ENCODE results near the gene VN1R4. TPM values are rescaled to one million over a fixed set of nuclear protein-coding genes. Genes with fewer than 3 reads are reported as not detected.
"Not testable (repeated sequence)": the region's sequence is repeated elsewhere in the genome, so short reads cannot be mapped to it uniquely, and the experiment has no call there.

Gene VN1R4
- total RNA-seq, 1 experiment from 2014 or later, result not detected

GRCh38 chr19:53246498-53246897 is 21.0 kb downstream of the VN1R4 start:
- no peaks in the 10 kb centered on the region for H3K36me3 Mint-ChIP-seq (ENCODE audit: insufficient read depth, unreplicated experiment)
- CTCF ChIA-PET, result no interaction called here
- no peaks in the 10 kb centered on the region for H3K27me3 Mint-ChIP-seq (ENCODE audit: insufficient read depth, unreplicated experiment)
- H3K27ac Mint-ChIP-seq (ENCODE audit: low read depth, unreplicated experiment), result no peak overlapping the region
- DNase-seq (ENCODE audit: unreplicated experiment), result no peak
- TF ChIP-seq CTCF (IDR thresholded peaks at IDR 0.05; ENCODE audit: unreplicated experiment), result no peak
- no TSS peak for BruUV-seq (replicated peaks)
- POLR2A ChIA-PET, result no interaction called here
- H3K9me3 Mint-ChIP-seq (ENCODE audit: unreplicated experiment), result peaks cover 37% of the 10 kb centered on the region
- intact Hi-C loops (cut with micrococcal nuclease), result no loop called here
- H3K4me3 Mint-ChIP-seq (ENCODE audit: unreplicated experiment), result no peak overlapping the region
- H3K4me1 Mint-ChIP-seq (ENCODE audit: insufficient read depth, unreplicated experiment), result no peaks in the 10 kb centered on the region

- Mint-ChIP-seq H3K4me3 (ENCODE audit: unreplicated experiment) (no peak overlapping the region), H3K27ac (ENCODE audit: low read depth, unreplicated experiment) (no peak overlapping the region), H3K9me3 (ENCODE audit: unreplicated experiment) (peaks cover 36% of the 10 kb centered on the region), H3K4me1 (ENCODE audit: insufficient read depth, unreplicated experiment) (no peaks in the 10 kb centered on the region), H3K27me3 (ENCODE audit: insufficient read depth, unreplicated experiment) (no peaks in the 10 kb centered on the region), H3K36me3 (ENCODE audit: insufficient read depth, unreplicated experiment) (no peaks in the 10 kb centered on the region)
- POLR2A ChIA-PET, result no interaction called here
- no peak for TF ChIP-seq CTCF (IDR thresholded peaks at IDR 0.05; ENCODE audit: unreplicated experiment)
- intact Hi-C loops (cut with micrococcal nuclease), result no loop called here
- no TSS peak for BruUV-seq (replicated peaks)
- DNase-seq (ENCODE audit: unreplicated experiment), result no peak
- CTCF ChIA-PET, result interaction anchor here (0.7 to 1.3 kb wide), 3 partner anchors 10 to 253 kb away, joined by 3 to 6 read pairs (median 3); no protein-coding TSS in a partner anchor
Observed at GRCh38 chr19:53237114-53237777, 30.3 kb downstream of the VN1R4 start.

DNA sequence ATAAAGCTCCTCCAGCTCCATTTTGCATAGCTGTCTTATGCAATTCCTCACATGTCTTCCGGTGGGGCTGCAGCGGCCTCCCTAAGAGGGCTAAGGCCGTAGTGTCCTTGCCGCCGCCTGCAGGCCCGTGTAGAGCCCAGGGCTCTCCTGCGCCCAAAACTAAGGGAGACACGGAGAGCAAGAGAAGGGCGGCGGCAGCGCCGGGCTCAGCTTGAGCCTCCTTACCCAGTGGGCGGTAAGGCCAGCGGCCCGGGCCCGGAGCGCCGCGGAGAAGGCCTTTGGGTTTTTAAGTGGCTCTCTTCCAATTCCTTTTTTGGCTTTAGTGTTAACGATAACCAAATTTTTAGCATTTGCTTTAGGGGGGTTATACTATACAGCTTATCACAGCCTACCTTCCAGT is 42.9 kb downstream of the VN1R4 start:
- POLR2A ChIA-PET, result no interaction called here
- CTCF ChIA-PET, result no interaction called here
- Mint-ChIP-seq H3K4me3 (ENCODE audit: unreplicated experiment) (no peak overlapping the region), H3K9me3 (ENCODE audit: unreplicated experiment) (peaks cover 33% of the 10 kb centered on the region), H3K4me1 (ENCODE audit: insufficient read depth, unreplicated experiment) (no peaks in the 10 kb centered on the region), H3K36me3 (ENCODE audit: insufficient read depth, unreplicated experiment) (no peaks in the 10 kb centered on the region), H3K27ac (ENCODE audit: low read depth, unreplicated experiment) (no peak overlapping the region), H3K27me3 (ENCODE audit: insufficient read depth, unreplicated experiment) (no peaks in the 10 kb centered on the region)
- no TSS peak for BruUV-seq (replicated peaks)
- DNase-seq (ENCODE audit: unreplicated experiment), result no peak
- intact Hi-C loops (cut with micrococcal nuclease), result no loop called here
- TF ChIP-seq CTCF (IDR thresholded peaks at IDR 0.05; ENCODE audit: unreplicated experiment), result no peak

GRCh38 chr19:53222716-53223115 is 44.8 kb downstream of the VN1R4 start:
- H3K4me3 Mint-ChIP-seq (ENCODE audit: unreplicated experiment); POLR2A ChIA-PET; H3K4me1 Mint-ChIP-seq (ENCODE audit: insufficient read depth, unreplicated experiment); BruUV-seq (replicated peaks); DNase-seq (ENCODE audit: unreplicated experiment); CTCF ChIA-PET; intact Hi-C loops (cut with micrococcal nuclease); H3K27ac Mint-ChIP-seq (ENCODE audit: low read depth, unreplicated experiment); H3K36me3 Mint-ChIP-seq (ENCODE audit: insufficient read depth, unreplicated experiment); H3K27me3 Mint-ChIP-seq (ENCODE audit: insufficient read depth, unreplicated experiment): not testable (repeated sequence)
- H3K9me3 Mint-ChIP-seq (ENCODE audit: unreplicated experiment), result peaks cover 42% of the 10 kb centered on the region

Other genes starting within 250 kb of the VN1R4 start
- gene ERVV-2, start 223.0 kb downstream of the VN1R4 start, total RNA-seq (2022), result not detected in 2 replicates
- 16.5 and 20.3 TPM in 2 replicates for gene ZNF160, start 164.3 kb downstream of the VN1R4 start, total RNA-seq (2022)
- not detected in 2 replicates for gene ZNF415, start 134.8 kb downstream of the VN1R4 start, total RNA-seq (2022)
- gene ZNF347, start 108.7 kb downstream of the VN1R4 start, total RNA-seq (2022), result not detected in 2 replicates
- not detected in 2 replicates for gene ZNF665, start 74.4 kb downstream of the VN1R4 start, total RNA-seq (2022)
- not detected in 2 replicates for gene ZNF677, start 12.8 kb downstream of the VN1R4 start, total RNA-seq (2022)
- not detected in 2 replicates for gene VN1R2, start 9.4 kb downstream of the VN1R4 start, total RNA-seq (2022)
- gene ZNF845, start 66.0 kb upstream of the VN1R4 start, total RNA-seq (2022), result 3.8 and 5.7 TPM in 2 replicates
- gene ZNF525, start 98.0 kb upstream of the VN1R4 start, total RNA-seq (2022), result 9.5 and 11.2 TPM in 2 replicates
- 5.0 and 5.2 TPM in 2 replicates for gene ZNF765, start 127.4 kb upstream of the VN1R4 start, total RNA-seq (2022)
- 9.1 and 12.0 TPM in 2 replicates for gene ZNF761, start 164.3 kb upstream of the VN1R4 start, total RNA-seq (2022)
- gene ZNF813, start 200.0 kb upstream of the VN1R4 start, total RNA-seq (2022), result 0.61 and 2.0 TPM in 2 replicates